ENCODE data around the gene TMEM178A.

TMEM178A gene

DNA sequence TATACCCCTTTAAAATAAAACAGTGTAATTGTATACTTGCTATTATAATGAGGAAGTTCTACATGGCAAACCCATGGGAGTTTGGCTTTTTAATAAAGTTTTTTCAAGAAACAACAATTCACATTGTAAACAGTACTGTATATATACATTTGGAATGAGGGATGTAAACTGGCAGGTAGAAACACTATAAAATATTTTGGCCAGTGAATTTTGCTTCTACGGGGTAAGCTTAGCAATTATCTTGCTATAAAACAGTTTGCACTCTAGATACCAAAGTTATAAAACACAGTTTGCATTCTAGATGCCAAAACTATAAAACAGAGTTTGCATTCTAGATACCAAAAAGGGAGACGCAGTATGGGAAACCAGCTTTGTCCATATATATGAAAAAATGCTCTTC, 96.7 kb downstream of the TMEM178A start:
- H3K27ac ChIP-seq, result no peak overlapping the region
- TF ChIP-seq ZFX (IDR thresholded peaks at IDR 0.05; ENCODE audit: borderline replicate concordance), result no peak
- TF ChIP-seq, protein P1, sequence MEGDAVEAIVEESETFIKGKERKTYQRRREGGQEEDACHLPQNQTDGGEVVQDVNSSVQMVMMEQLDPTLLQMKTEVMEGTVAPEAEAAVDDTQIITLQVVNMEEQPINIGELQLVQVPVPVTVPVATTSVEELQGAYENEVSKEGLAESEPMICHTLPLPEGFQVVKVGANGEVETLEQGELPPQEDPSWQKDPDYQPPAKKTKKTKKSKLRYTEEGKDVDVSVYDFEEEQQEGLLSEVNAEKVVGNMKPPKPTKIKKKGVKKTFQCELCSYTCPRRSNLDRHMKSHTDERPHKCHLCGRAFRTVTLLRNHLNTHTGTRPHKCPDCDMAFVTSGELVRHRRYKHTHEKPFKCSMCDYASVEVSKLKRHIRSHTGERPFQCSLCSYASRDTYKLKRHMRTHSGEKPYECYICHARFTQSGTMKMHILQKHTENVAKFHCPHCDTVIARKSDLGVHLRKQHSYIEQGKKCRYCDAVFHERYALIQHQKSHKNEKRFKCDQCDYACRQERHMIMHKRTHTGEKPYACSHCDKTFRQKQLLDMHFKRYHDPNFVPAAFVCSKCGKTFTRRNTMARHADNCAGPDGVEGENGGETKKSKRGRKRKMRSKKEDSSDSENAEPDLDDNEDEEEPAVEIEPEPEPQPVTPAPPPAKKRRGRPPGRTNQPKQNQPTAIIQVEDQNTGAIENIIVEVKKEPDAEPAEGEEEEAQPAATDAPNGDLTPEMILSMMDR (IDR thresholded peaks at IDR 0.05), result no peak

Data from 22Rv1 (cell line).